COLO668 (cell line): Measurements from ENCODE around the gene NEK4.
"Not testable (repeated sequence)": the region's sequence is repeated elsewhere in the genome, so short reads cannot be mapped to it uniquely, and the experiment has no call there.

Experiments used
- DNase-seq: peaks from one replicate; lab custom pipeline; 2025; ENCODE audit not compliant: unreplicated experiment; lab: John Stamatoyannopoulos, UW

NEK4 gene

GRCh38 chr3:52743152-52743551, 27.6 kb downstream of the NEK4 start:
- no peak for DNase-seq

DNA sequence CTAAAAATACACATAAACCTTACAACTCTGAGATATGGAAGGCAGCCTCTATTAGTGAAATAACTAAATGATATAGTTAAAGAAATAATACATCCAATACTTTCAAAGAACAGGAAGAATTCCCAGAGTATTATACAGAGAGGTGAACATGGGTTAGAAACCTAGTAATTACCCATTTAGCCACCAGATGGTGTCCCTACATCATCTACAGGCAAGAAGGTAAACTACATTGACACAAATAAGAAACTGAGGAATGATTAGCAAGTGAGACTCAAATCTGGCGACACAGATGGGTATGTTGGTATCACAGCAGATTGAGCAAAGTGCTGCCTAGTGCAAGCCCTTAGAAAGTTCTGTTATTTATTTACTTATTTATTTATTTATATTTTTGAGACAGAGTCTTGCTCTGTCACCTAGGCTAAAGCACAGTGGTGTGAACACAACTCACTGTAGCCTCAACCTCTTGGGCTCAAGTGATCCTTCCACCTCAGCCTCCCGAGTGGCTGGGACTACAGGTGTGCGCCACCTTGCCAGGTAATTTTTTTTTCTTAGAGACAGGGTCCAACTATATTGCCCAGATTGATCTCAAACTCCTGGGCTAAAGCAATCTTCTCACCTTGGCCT, 28.2 kb downstream of the NEK4 start:
- no peak for DNase-seq

- no peak for DNase-seq
Observed at GRCh38 chr3:52739730-52740129, 31.0 kb downstream of the NEK4 start.

DNA sequence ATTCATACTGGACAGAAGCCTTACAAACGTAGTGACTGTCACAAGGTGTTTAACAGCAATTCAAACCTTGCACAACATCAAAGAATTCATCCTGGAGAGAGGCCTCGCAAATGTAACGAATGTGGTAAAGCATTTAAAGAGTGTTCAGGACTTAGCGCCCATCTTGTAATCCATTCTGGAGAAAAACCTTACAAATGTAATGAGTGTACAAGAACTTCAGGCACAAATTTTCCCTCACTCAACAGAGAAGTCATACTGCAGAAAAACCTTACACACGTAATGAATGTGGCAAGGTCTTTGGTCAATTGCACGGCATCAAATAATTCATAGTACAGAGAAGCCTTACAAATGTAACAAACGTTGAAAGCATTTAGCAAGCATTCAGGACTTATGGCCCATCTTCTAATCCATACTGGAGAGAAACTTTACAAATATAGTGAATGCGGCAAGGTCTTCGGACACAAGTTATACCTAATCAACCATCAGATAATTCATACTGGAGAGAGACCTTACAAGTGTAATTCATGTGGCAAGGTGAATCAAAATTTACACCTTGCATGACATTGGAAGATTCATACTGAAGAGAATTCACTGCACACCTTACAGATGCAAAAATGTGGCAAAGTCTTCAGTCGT, 37.4 kb downstream of the NEK4 start:
- DNase-seq, result no peak

- no peak for DNase-seq
Observed at GRCh38 chr3:52731590-52731989, 39.1 kb downstream of the NEK4 start.

- DNase-seq, result no peak
Observed at GRCh38 chr3:52730681-52731080, 40.1 kb downstream of the NEK4 start.

DNA sequence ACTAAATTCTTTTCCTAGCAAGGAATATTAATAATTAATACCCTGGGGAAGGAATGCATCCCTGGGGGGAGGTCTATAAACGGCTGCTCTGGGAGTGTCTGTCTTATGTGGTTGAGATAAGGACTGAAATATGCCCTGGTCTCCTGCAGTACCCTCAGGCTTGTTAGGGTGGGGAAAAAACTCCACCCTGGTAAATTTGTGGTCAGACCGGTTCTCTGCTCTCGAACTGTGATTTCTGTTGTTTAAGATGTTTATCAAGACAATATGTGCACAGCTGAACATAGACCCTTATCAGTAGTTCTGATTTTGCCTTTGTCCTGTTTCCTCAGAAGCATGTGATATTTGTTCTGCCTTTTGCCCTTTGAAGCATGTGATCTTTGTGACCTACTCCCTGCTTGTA, 42.0 kb downstream of the NEK4 start:
- not testable (repeated sequence) for DNase-seq

DNA sequence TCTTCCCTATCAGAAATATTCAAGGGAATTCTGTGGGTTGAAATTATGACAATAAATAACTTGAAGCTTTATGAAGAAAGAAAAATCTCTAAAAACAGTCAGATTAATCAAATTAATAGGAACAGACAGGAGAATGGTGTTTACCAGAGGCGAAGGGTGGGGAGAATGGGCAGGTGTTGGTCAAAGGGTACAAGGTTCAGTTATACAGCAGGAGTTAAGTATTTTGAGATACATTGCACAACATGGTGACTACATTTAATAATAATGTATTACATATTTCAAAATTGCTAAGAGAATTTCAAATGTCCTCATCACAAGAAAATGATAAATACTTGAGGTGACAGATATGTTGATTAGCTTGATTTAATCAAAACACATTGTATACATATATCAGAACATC, 46.2 kb downstream of the NEK4 start:
- DNase-seq, result no peak

GRCh38 chr3:52723935-52724334, 46.8 kb downstream of the NEK4 start:
- no peak for DNase-seq

DNA sequence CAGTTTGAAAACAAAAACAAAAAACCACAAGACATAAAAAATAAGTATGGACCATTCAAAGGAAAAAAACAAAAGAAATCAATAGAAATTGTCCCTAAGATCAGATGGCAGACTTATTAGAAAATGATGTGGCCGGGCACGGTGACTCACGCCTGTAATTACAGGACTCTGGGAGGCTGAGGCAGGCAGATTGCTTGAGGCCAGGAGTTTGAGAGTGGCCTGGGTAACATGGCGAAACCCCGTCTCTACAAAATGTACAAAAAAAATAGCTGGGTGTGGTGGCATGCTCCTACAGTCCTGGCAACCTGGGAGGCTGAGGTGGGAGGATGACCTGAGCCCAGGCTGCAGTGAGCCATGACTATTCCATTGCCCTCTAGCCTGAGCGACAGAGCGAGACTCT, 48.2 kb downstream of the NEK4 start:
- DNase-seq, result no peak

- no peak for DNase-seq
Observed at GRCh38 chr3:52721730-52722008, 49.1 kb downstream of the NEK4 start.

DNA sequence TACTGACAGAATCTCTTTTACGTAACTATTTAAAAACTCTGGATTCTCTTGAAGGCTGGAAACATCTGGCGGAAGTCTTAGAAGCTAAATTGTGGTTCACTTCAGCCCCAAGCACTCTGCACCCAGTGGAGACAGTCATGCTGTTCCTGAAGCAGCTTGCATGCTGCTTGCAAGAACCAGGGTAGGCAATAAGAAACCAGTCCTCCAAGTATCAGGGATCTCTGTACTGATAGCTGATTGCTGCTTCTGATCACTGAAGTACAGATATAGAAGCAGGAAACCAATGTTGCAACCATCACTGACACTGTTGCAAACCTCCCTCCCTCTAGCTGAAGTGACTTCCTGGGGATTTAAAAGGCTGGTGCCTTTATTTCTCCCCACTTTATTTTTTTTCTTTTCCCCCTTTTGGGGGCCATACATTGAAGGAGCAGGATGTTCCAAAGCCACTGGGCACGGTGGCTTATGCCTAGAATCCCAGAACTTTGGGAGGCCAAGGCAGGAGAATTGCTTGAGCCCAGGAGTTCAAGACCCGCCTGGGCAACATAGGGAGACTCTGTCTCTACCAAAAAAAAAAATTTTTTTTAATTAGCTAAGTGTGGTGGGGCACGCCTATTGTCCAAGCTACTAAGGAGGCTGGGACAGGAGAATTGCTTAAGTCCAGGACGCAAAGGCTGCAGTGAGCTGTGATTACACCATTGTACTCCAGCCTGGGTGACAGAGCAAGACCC, 49.6 kb downstream of the NEK4 start:
- no peak for DNase-seq

GRCh38 chr3:52719618-52720017, 51.1 kb downstream of the NEK4 start:
- no peak for DNase-seq

DNA sequence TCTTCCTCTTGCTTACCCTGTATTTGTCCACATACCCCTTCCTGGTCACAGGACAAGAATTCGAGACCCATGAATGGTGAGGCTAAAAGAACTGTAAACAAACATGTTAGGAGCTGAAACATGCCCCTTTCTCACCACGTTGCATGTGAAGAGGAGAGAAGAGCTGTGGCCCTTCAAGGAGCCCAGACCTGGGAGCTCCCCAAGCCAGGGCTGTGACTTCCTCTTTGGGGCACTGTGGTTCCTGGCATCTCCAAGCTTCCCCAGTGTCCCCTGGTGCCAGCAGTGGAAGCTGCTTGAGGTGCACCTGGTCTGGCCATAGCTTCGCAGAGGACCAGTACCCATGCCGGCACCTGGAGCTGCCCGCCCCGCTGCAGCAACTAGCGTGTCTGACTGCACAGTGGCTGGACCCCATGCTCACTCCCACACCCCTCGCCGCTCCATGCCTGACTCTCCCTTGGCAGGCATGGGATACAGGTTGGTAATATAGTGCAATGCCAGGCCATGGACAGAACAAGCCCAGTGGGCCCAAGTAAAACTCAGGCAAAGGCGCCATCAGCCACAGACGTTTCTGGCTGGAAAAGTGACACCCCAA, 54.9 kb downstream of the NEK4 start:
- DNase-seq, result no peak

GRCh38 chr3:52714335-52715302, 56.1 kb downstream of the NEK4 start:
- no peak for DNase-seq

DNA sequence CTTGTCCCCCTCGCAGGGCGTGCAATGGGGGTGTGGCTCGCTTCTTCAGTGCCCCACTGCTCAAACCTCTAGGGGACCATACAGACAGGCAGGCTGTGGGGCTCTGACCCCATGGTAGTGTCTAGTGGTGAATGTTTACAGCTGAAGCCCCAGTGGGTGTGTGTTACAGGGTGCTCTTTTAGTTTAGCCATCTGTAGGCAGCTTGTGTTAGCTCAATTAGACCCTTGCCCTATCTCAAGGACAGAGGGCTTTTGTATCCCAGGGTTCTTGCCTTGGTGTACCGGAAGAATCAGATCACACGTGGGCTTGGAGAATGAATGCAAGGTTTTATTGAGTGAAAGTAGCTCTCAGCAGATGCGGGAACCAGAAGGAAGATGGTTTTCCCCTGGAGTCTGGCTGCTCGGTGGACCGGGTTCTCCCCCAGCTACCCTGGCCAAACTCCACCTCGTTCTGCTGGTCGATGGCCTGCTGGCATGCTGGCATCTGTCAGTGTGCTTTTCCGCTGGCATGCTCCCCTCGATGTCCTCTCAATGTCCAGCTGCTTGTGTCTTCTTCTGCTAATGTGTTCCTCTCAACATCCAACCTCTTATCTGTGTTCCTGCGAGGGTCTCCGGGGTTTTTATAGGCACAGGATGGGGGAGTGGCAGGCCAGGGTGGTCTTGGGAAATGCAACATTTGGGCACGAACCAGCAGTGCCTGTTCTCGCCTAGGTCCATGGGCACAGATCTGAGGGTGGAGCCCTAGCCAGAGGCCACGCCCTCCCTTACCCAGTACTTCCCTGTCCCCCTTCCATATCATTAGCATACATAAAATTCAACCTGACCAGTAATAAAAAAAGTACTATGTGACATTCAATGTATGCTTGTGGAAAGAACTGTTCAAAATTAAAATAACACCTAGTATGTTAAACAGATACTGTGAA, 58.2 kb downstream of the NEK4 start:
- no peak for DNase-seq

DNA sequence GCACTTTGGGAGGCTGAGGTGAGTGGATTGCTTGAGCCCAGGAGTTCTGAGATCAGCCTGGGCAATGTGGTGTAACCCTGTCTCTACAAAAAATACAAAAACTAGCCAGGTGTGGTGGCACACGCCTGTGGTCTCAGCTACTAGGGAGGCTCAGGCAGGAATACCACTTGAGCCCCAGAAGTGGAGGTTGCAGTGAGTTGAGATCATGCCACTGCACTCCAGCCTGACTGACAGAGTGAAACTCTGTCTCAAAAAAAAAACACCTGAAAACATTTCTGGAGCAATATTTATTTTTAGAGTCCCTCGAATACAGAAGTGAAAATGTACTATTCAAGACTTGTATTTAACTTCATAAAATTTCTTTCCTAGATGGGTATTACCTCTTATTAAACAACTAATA, 60.2 kb downstream of the NEK4 start:
- DNase-seq, result no peak

DNA sequence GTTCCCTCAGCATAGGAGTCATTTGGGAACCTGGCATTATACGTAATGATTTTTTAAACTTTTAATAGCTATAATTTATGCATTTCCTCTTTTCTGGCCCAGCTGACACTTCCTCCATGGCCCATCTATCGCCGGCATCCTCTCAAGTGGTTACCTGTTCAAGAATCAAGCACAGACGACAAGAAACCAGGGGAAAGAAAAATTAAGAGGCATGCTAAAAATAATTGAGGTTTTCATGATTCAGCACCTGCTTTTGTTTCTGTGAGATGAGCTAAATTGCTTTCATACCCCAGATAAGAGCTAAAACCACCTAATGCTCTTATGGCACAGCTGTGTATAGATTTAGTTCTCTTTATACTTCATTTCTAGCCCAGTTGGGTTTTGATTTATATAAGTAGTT, 63.2 kb downstream of the NEK4 start:
- no peak for DNase-seq

DNA sequence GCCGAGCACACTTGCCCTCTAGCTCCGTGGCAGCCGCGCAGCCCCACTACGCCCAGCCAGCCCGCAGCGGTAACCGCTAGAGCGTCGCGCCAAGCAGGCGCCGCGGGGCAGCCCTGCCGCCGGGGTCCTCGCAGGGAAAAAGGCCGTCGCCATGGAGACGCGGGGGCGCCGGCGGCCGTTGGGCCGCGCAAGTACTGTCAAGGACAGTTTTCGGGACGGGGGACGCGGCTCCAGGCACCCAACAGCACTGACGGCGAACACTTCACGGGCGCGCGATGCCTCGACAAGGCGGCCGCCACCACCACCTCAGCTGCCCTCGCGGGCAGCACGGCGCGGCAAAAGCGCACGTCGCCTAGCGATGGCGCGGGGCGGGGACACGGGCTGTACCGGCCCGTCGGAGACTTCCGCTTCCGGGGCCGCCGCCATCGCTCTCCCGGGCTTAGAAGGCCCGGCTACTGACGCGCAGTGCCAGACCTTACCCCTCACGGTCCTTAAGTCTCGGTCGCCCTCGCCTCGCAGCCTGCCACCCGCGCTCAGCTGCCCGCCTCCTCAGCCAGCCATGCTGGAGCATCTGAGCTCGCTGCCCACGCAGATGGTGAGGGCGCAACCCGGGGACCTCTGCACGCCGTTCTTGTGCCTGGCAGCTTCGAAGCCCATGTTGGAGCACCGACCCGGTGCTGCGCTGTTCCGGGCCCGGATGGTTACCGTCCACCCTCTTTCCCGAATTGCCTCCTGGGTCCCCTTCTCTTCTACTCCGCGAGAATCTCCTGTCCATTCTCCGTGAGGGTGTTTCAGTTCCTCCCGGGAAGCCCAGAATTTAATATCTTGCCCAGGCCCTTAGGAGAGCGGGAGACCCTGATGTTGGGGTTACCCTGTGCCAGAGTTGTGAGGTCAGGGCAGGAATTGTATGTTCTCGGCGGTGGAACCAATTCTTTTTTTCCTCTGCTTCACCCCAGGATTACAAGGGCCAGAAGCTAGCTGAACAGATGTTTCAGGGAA, 64.8 kb downstream of the NEK4 start, which contains the start of the genes GLT8D1 and SPCS1:
Gene GLT8D1, minus strand, starts transcription at position 104 of the 999 bp plus-strand sequence. CDS start 5,331 bp downstream, outside the sequence.
Gene SPCS1, plus strand, starts transcription at position 419 of the 999 bp plus-strand sequence. Its CDS starts 141 bp downstream, at position 560.
- DNase-seq, result peak; percentile 88
